HS-5 (cell line): Measurements from ENCODE around the gene ATAD2B.
"Not testable (repeated sequence)": the region's sequence is repeated elsewhere in the genome, so short reads cannot be mapped to it uniquely, and the experiment has no call there.

Source experiments
- DNase-seq: peaks from one replicate; pipeline ENCODE4 v3.0.0-alpha.2; 2012; ENCODE audit warnings: low read depth

The ATAD2B gene

GRCh38 chr2:23926750-23927571 is at the start of gene ATAD2B:
ATAD2B (minus strand) TSS chr2:23927123; CDS start chr2:23926770, 353 bp downstream.
- peak; percentile 73 for DNase-seq

- no peak for DNase-seq
Observed at GRCh38 chr2:23967846-23968245, 40.9 kb upstream of the ATAD2B start.

GRCh38 chr2:23954325-23955014 is 27.5 kb upstream of the ATAD2B start:
- no peak for DNase-seq

GRCh38 chr2:23953625-23954024 is 26.7 kb upstream of the ATAD2B start:
- no peak for DNase-seq

DNA sequence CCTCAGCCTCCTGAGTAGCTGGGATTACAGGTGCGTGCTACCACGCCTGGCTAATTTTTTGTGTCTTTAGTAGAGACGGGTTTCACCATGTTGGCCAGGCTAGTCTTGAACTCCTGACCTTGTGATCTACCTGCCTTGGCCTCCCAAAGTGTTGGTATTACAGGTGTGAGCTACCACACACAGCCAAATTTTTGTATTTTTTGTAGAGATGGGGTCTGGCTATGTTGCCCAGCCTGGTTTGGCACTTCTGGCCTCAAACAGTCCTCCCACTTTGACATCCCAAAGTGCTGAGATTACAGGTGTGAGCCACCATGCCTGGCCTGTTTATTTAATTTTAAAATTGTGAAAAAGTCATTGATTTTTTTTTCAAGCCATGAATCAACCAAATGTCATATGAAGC is 25.6 kb upstream of the ATAD2B start:
- not testable (repeated sequence) for DNase-seq

GRCh38 chr2:23947350-23947749 is 20.4 kb upstream of the ATAD2B start:
- no peak for DNase-seq

- no peak for DNase-seq
Observed at GRCh38 chr2:23944976-23945375, 18.1 kb upstream of the ATAD2B start.

DNA sequence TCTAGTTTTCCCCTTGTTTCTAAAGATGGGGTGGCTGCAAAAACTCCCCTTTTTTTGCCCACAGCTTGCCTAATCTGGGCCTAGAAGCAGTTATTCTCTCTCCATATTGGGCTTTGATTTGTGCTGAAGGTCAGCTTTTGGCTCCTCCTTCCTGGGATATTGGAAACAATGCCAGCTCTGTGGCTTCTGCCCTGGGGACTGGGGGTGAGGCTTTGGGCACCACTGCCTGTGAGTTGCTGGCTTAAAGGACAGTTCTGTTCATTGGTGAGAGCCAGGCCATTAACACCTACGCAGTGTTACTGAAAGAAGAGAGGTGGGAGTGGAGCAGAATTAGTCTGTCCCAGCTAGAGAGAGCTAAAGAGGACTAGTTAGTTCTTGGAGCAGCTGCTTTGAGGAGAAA is 17.6 kb upstream of the ATAD2B start:
- DNase-seq = no peak

- no peak for DNase-seq
Observed at GRCh38 chr2:23943666-23944065, 16.7 kb upstream of the ATAD2B start.

DNA sequence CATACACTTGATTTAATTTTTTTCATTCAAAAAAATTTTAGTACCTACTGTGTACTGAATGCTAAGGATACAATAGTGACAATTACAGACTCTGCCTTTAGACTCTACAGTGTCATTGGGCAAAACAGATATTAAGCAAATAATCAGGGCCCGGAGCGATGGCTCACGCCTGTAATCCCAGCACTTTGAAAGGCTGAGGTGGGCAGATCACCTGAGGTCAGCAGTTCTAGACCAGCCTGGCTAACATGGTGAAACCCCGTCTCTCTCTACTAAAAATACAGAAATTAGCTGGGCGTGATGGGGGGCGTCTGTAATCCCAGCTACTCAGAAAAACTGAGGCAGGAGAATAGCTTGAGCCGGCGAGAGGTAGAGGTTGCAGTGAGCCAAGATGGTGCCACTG is 14.7 kb upstream of the ATAD2B start:
- DNase-seq = no peak

DNA sequence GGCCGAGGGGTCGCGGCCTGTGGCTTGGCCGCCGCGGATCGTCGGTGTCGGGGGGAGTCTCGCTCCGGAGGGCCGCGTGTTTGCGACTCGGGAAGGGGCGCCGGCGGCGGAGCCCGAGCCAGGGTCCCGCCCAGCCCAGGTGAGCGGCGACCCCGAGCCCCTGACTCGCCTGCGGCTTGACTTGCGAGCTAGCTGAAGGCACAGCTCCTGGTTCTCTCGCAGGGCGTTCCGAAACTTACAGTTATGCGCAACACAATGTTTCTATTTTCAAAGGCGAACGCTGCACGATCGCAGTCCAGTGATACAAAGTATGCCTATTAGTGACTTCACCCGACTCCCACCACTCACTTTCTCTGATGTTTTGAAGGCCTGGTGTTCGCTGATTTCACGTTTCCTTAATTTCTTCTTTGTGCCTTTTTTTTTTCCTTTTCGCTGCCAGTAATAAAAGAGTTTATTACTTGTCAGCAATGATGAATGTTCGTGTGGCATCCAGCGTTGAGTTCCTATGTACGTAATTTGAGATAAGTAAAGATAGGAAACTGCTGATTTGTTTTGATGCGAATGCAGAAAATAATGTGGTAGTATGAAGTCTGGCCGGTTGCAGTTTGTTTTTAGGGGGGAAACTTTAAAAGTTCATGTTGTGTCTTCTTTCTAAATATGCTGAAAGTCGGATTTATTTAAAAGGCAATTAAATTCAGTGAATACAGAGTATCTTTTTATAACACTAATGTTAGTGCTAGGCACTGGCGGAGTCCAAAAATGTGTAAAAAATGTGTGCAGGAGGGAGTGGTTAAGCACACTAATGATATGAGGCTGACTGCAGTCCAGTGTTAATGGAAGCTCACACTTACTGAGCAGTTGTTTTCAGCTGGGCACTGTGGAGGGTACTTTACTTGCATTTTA is 14.0 kb upstream of the ATAD2B start:
- no peak for DNase-seq

- DNase-seq = no peak
Observed at GRCh38 chr2:23939987-23940717, 13.2 kb upstream of the ATAD2B start, which contains the start of gene UBXN2A. UBXN2A (plus strand) TSS chr2:23940463; CDS start chr2:23958315, 17,852 bp downstream.

- no peak for DNase-seq
Observed at GRCh38 chr2:23934259-23934658, 7.3 kb upstream of the ATAD2B start.

- DNase-seq = no peak
Observed at GRCh38 chr2:23926290-23926749, 603 bp downstream of the ATAD2B start.

GRCh38 chr2:23925702-23926289 is 1.1 kb downstream of the ATAD2B start:
- no peak for DNase-seq

GRCh38 chr2:23924589-23925359 is 2.1 kb downstream of the ATAD2B start:
- no peak for DNase-seq

GRCh38 chr2:23918837-23919489 is 8.0 kb downstream of the ATAD2B start:
- DNase-seq = no peak

DNA sequence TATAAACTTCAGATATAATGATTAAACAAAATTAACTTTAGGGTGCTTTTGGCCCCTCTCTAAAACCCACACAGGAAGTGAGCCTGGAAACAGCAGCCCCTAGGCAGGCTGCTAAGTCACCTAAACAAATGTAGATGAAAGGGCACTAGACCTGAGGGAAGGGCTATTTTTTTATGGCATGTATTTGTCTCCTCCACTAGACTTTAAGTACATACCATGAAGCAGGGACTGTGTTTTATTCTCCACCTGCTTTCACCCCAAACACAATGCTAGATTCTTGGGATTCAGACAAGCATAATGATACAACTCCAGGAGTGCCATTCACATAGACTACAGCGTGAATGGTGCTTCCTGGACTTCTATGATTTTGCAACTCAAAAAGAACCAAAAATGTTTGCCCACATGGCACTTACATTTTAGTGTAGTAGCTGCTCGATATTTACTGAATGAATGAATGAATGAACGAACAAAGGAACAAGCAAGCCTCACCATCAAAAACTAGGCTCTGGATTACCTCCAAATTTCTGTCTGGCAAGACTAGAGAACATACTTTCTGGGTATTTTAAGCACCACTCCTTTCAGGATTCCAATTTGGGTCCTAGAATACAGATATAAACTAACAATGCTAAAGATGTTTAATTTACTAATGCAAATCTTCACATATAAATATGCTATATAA is 10.1 kb downstream of the ATAD2B start:
- DNase-seq = no peak

GRCh38 chr2:23915327-23915726 is 11.6 kb downstream of the ATAD2B start:
- no peak for DNase-seq
